ENCODE results near the gene GGTA1.
"Not testable (repeated sequence)": the region's sequence is repeated elsewhere in the genome, so short reads cannot be mapped to it uniquely, and the experiment has no call there.

The GGTA1 gene

GRCh38 chr9:121459513-121459912 lies 40.1 kb downstream of the GGTA1 start:
- no peak overlapping the region for H3K4me2 ChIP-seq (ENCODE audit: low read depth, low read length, poor library complexity, severe bottlenecking)
- H3K9ac ChIP-seq (ENCODE audit: low read depth, low read length, poor library complexity, severe bottlenecking): no peak overlapping the region
- no peaks in the 10 kb centered on the region for H3F3A ChIP-seq (ENCODE audit: low read depth)
- no peaks in the 10 kb centered on the region for H3K79me2 ChIP-seq (ENCODE audit: insufficient read depth, low read length)
- no peaks in the 10 kb centered on the region for H3K9me3 ChIP-seq (ENCODE audit: insufficient read depth, low read depth, low read length)
- no peaks in the 10 kb centered on the region for H4K20me1 ChIP-seq (ENCODE audit: insufficient read depth, low read length, poor library complexity, severe bottlenecking)
- no peaks in the 10 kb centered on the region for H3K36me3 ChIP-seq (ENCODE audit: insufficient read depth, low read length)
- no peaks in the 10 kb centered on the region for H3K27me3 ChIP-seq (ENCODE audit: insufficient read depth, low read length, poor library complexity, severe bottlenecking)
- peaks cover 20% of the 10 kb centered on the region for H3K4me1 ChIP-seq (ENCODE audit: insufficient read depth, low read length, poor library complexity, severe bottlenecking)
- no peak overlapping the region for H2AFZ ChIP-seq (ENCODE audit: low read length)
- TF ChIP-seq EZH2phosphoT487 (IDR thresholded peaks at IDR 0.05; ENCODE audit: borderline replicate concordance) (no peak), CTCF (conservative IDR thresholded peaks at IDR 0.05; ENCODE audit: low read length) (no peak)
- no peaks in the 10 kb centered on the region for H3K9me2 ChIP-seq (replicated peaks; ENCODE audit: low read depth, low read length)
- H3K4me3 ChIP-seq (ENCODE audit: low read length, poor library complexity, severe bottlenecking): no peak overlapping the region

GRCh38 chr9:121458449-121458848 lies 41.2 kb downstream of the GGTA1 start:
- H3K27me3 ChIP-seq (ENCODE audit: insufficient read depth, low read length, poor library complexity, severe bottlenecking); H3K9me3 ChIP-seq (ENCODE audit: insufficient read depth, low read depth, low read length); H2AFZ ChIP-seq (ENCODE audit: low read length); H3K4me3 ChIP-seq (ENCODE audit: low read length, poor library complexity, severe bottlenecking); H3K9me2 ChIP-seq (replicated peaks; ENCODE audit: low read depth, low read length); H3F3A ChIP-seq (ENCODE audit: low read depth); H3K36me3 ChIP-seq (ENCODE audit: insufficient read depth, low read length); H3K9ac ChIP-seq (ENCODE audit: low read depth, low read length, poor library complexity, severe bottlenecking); H3K4me2 ChIP-seq (ENCODE audit: low read depth, low read length, poor library complexity, severe bottlenecking); H4K20me1 ChIP-seq (ENCODE audit: insufficient read depth, low read length, poor library complexity, severe bottlenecking); H3K79me2 ChIP-seq (ENCODE audit: insufficient read depth, low read length): not testable (repeated sequence)
- peaks cover 30% of the 10 kb centered on the region for H3K4me1 ChIP-seq (ENCODE audit: insufficient read depth, low read length, poor library complexity, severe bottlenecking)

GRCh38 chr9:121455527-121456239 lies 44.0 kb downstream of the GGTA1 start:
- peaks cover 47% of the 10 kb centered on the region for H3K4me1 ChIP-seq (ENCODE audit: insufficient read depth, low read length, poor library complexity, severe bottlenecking)
- H3K4me3 ChIP-seq (ENCODE audit: low read length, poor library complexity, severe bottlenecking): peak overlapping the region; percentile 31
- H3K9ac ChIP-seq (ENCODE audit: low read depth, low read length, poor library complexity, severe bottlenecking): peak overlapping the region; percentile 20
- H4K20me1 ChIP-seq (ENCODE audit: insufficient read depth, low read length, poor library complexity, severe bottlenecking): no peaks in the 10 kb centered on the region
- H3F3A ChIP-seq (ENCODE audit: low read depth): no peaks in the 10 kb centered on the region
- H3K79me2 ChIP-seq (ENCODE audit: insufficient read depth, low read length): no peaks in the 10 kb centered on the region
- no peak overlapping the region for H2AFZ ChIP-seq (ENCODE audit: low read length)
- no peaks in the 10 kb centered on the region for H3K9me2 ChIP-seq (replicated peaks; ENCODE audit: low read depth, low read length)
- H3K27me3 ChIP-seq (ENCODE audit: insufficient read depth, low read length, poor library complexity, severe bottlenecking): no peaks in the 10 kb centered on the region
- H3K9me3 ChIP-seq (ENCODE audit: insufficient read depth, low read depth, low read length): no peaks in the 10 kb centered on the region
- no peak for TF ChIP-seq EZH2phosphoT487 (IDR thresholded peaks at IDR 0.05; ENCODE audit: borderline replicate concordance)
- no peak for TF ChIP-seq CTCF (conservative IDR thresholded peaks at IDR 0.05; ENCODE audit: low read length)
- H3K4me2 ChIP-seq (ENCODE audit: low read depth, low read length, poor library complexity, severe bottlenecking): peak overlapping the region; percentile 60
- no peaks in the 10 kb centered on the region for H3K36me3 ChIP-seq (ENCODE audit: insufficient read depth, low read length)

GRCh38 chr9:121454972-121455371 lies 44.7 kb downstream of the GGTA1 start:
- peaks cover 47% of the 10 kb centered on the region for H3K4me1 ChIP-seq (ENCODE audit: insufficient read depth, low read length, poor library complexity, severe bottlenecking)
- H4K20me1 ChIP-seq (ENCODE audit: insufficient read depth, low read length, poor library complexity, severe bottlenecking): no peaks in the 10 kb centered on the region
- no peaks in the 10 kb centered on the region for H3K27me3 ChIP-seq (ENCODE audit: insufficient read depth, low read length, poor library complexity, severe bottlenecking)

More at GRCh38 chr9:121454972-121455371, 44.7 kb downstream of the GGTA1 start:
- Histone ChIP-seq H3K9me2 (replicated peaks; ENCODE audit: low read depth, low read length) (no peaks in the 10 kb centered on the region), H3K9me3 (ENCODE audit: insufficient read depth, low read depth, low read length) (no peaks in the 10 kb centered on the region), H3K4me3 (ENCODE audit: low read length, poor library complexity, severe bottlenecking) (peak overlapping the region; percentile 31), H2AFZ (ENCODE audit: low read length) (no peak overlapping the region), H3K79me2 (ENCODE audit: insufficient read depth, low read length) (no peaks in the 10 kb centered on the region), H3K36me3 (ENCODE audit: insufficient read depth, low read length) (no peaks in the 10 kb centered on the region), H3K9ac (ENCODE audit: low read depth, low read length, poor library complexity, severe bottlenecking) (peak overlapping the region; percentile 20), H3K4me2 (ENCODE audit: low read depth, low read length, poor library complexity, severe bottlenecking) (peak overlapping the region; percentile 60), H3F3A (ENCODE audit: low read depth) (no peaks in the 10 kb centered on the region)
- TF ChIP-seq EZH2phosphoT487 (IDR thresholded peaks at IDR 0.05; ENCODE audit: borderline replicate concordance) (no peak), CTCF (conservative IDR thresholded peaks at IDR 0.05; ENCODE audit: low read length) (no peak)

Measured in Loucy (cell line).